ENCODE data around the gene PTGES2. TPM values are rescaled to one million over a fixed set of nuclear protein-coding genes. Genes with fewer than 3 reads are reported as not detected.

The PTGES2 gene
- total and polyA plus RNA-seq, 2 experiments from 2014 or later = 59.7 to 124 TPM

DNA sequence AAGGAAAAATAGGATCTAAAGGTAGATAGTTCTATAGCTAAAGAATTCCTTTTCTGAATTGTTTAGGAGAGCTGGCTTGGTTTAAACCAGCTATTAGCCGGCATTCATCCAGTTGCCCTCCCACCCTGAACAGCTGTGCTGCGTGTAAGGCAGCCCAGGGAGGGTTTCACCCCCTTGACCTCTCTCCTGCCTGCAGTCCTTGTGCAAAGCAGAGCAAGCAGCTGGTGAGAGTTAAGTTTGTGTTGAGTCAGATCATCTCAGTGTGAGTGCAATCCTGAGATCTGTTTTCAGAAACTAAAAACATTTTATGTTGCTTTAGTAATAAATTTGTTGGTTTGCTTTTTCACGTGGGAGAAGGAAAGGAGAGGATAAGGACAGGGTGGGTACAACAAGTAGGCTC is 46.5 kb downstream of the PTGES2 start:
- 0 out of 2 replicates have a peak, but pooled peaks cover 6% of the 10 kb centered on the region for H4K20me1 ChIP-seq (replicated peaks; ENCODE audit: insufficient read depth)
- Mint-ChIP-seq H3K4me3 (no peak overlapping the region; the same call in 2 of the 3 replicates), H3K4me1 (peaks cover 31% of the 10 kb centered on the region), H3K27ac (peak overlapping the region; percentile 89), H3K9me3 (no peaks in the 10 kb centered on the region), H3K36me3 (ENCODE audit: low read depth) (peaks cover 14% of the 10 kb centered on the region), H3K27me3 (ENCODE audit: insufficient read depth, low read depth, poor library complexity) (peaks cover 3% of the 10 kb centered on the region)
- ATAC-seq = peak; percentile 24; the same call in 2 of the 3 replicates
- peaks cover 52% of the 10 kb centered on the region for H3K79me2 ChIP-seq (replicated peaks; ENCODE audit: insufficient read depth)
- no peak for DNase-seq (ENCODE audit: low spot score)
- no peak overlapping the region for H3K4me2 ChIP-seq
- H3F3A ChIP-seq (replicated peaks; ENCODE audit: low read depth) = no peaks in the 10 kb centered on the region
- no peaks in the 10 kb centered on the region for H3K9me2 ChIP-seq (ENCODE audit: insufficient read depth)
- H3K36me3 ChIP-seq (ENCODE audit: insufficient read depth) = no peaks in the 10 kb centered on the region
- H3K4me3 ChIP-seq = no peak overlapping the region
- H3K4me1 ChIP-seq (ENCODE audit: insufficient read depth) = peaks cover 11% of the 10 kb centered on the region
- no peak overlapping the region for H2AFZ ChIP-seq
- TF ChIP-seq STAT1 (IDR thresholded peaks at IDR 0.05; ENCODE audit: unreplicated experiment) (no peak), CREB1 (CRISPR knock-in tag; IDR thresholded peaks at IDR 0.05; ENCODE audit: low read depth) (no peak), ZNF331 (CRISPR knock-in tag; IDR thresholded peaks at IDR 0.05; ENCODE audit: low read depth) (no peak), NANOG (IDR thresholded peaks at IDR 0.05; ENCODE audit: borderline replicate concordance) (no peak), EZH2 (IDR thresholded peaks at IDR 0.05; ENCODE audit: low read depth, unreplicated experiment) (no peak)
- TF ChIP-seq, protein P1, sequence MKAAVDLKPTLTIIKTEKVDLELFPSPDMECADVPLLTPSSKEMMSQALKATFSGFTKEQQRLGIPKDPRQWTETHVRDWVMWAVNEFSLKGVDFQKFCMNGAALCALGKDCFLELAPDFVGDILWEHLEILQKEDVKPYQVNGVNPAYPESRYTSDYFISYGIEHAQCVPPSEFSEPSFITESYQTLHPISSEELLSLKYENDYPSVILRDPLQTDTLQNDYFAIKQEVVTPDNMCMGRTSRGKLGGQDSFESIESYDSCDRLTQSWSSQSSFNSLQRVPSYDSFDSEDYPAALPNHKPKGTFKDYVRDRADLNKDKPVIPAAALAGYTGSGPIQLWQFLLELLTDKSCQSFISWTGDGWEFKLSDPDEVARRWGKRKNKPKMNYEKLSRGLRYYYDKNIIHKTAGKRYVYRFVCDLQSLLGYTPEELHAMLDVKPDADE (IDR thresholded peaks at IDR 0.05) = no peak
- TF ChIP-seq, protein P2, sequence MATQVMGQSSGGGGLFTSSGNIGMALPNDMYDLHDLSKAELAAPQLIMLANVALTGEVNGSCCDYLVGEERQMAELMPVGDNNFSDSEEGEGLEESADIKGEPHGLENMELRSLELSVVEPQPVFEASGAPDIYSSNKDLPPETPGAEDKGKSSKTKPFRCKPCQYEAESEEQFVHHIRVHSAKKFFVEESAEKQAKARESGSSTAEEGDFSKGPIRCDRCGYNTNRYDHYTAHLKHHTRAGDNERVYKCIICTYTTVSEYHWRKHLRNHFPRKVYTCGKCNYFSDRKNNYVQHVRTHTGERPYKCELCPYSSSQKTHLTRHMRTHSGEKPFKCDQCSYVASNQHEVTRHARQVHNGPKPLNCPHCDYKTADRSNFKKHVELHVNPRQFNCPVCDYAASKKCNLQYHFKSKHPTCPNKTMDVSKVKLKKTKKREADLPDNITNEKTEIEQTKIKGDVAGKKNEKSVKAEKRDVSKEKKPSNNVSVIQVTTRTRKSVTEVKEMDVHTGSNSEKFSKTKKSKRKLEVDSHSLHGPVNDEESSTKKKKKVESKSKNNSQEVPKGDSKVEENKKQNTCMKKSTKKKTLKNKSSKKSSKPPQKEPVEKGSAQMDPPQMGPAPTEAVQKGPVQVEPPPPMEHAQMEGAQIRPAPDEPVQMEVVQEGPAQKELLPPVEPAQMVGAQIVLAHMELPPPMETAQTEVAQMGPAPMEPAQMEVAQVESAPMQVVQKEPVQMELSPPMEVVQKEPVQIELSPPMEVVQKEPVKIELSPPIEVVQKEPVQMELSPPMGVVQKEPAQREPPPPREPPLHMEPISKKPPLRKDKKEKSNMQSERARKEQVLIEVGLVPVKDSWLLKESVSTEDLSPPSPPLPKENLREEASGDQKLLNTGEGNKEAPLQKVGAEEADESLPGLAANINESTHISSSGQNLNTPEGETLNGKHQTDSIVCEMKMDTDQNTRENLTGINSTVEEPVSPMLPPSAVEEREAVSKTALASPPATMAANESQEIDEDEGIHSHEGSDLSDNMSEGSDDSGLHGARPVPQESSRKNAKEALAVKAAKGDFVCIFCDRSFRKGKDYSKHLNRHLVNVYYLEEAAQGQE (IDR thresholded peaks at IDR 0.05; ENCODE audit: unreplicated experiment) = no peak
- peak overlapping the region; percentile 39; the same call in 1 of the 2 replicates for H3K27ac ChIP-seq (ENCODE audit: low read depth)
- H3K27me3 ChIP-seq (ENCODE audit: insufficient read depth) = no peaks in the 10 kb centered on the region

DNA sequence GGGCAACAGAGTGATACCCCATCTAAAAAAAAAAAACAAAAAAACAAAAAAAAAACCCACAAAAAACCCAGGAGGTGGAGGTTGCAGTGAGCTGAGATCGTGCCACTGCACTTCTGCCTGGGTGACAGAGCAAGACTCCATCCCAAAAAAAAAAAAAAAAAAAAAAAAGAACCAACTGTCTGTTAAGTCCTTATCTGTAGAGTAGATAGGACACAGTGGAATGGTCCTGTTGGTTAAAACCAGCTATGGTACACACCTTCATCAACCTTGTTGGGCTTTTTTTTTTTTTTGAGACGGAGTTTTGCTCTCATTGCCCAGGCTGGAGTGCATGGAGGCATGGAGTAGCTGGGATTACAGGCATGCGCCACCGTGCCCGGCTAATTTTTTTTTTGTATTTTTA is 47.3 kb downstream of the PTGES2 start:
- Mint-ChIP-seq H3K27me3 (ENCODE audit: insufficient read depth, low read depth, poor library complexity) (peaks cover 3% of the 10 kb centered on the region), H3K4me1 (peaks cover 31% of the 10 kb centered on the region), H3K4me3 (no peak overlapping the region), H3K36me3 (ENCODE audit: low read depth) (peaks cover 11% of the 10 kb centered on the region), H3K27ac (no peak overlapping the region), H3K9me3 (no peaks in the 10 kb centered on the region)
- H3K36me3 ChIP-seq (ENCODE audit: insufficient read depth) = no peaks in the 10 kb centered on the region
- H3K27ac ChIP-seq (ENCODE audit: low read depth) = no peak overlapping the region
- H3K4me3 ChIP-seq = no peak overlapping the region
- no peak overlapping the region for H3K4me2 ChIP-seq
- H3K4me1 ChIP-seq (ENCODE audit: insufficient read depth) = peaks cover 11% of the 10 kb centered on the region
- H3K27me3 ChIP-seq (ENCODE audit: insufficient read depth) = no peaks in the 10 kb centered on the region
- H2AFZ ChIP-seq = no peak overlapping the region
- no peaks in the 10 kb centered on the region for H3K9me2 ChIP-seq (ENCODE audit: insufficient read depth)
- DNase-seq (ENCODE audit: low spot score) (no peak), ATAC-seq (no peak)
- H3K79me2 ChIP-seq (replicated peaks; ENCODE audit: insufficient read depth) = peaks cover 52% of the 10 kb centered on the region
- H3F3A ChIP-seq (replicated peaks; ENCODE audit: low read depth) = no peaks in the 10 kb centered on the region
- no peaks in the 10 kb centered on the region for H4K20me1 ChIP-seq (replicated peaks; ENCODE audit: insufficient read depth)
- TF ChIP-seq, protein P1 (IDR thresholded peaks at IDR 0.05) = no peak
- TF ChIP-seq EZH2phosphoT487 (IDR thresholded peaks at IDR 0.05; ENCODE audit: unreplicated experiment) (no peak), STAT1 (IDR thresholded peaks at IDR 0.05; ENCODE audit: unreplicated experiment) (no peak), CREB1 (CRISPR knock-in tag; IDR thresholded peaks at IDR 0.05; ENCODE audit: low read depth) (no peak), POLR2AphosphoS5 (IDR thresholded peaks at IDR 0.05; ENCODE audit: low read depth) (no peak)
- TF ChIP-seq, protein P2 (IDR thresholded peaks at IDR 0.05; ENCODE audit: unreplicated experiment) = no peak

Data from GM23338 (cell line).